ENCODE results near the gene ZFP57.

The ZFP57 gene

DNA sequence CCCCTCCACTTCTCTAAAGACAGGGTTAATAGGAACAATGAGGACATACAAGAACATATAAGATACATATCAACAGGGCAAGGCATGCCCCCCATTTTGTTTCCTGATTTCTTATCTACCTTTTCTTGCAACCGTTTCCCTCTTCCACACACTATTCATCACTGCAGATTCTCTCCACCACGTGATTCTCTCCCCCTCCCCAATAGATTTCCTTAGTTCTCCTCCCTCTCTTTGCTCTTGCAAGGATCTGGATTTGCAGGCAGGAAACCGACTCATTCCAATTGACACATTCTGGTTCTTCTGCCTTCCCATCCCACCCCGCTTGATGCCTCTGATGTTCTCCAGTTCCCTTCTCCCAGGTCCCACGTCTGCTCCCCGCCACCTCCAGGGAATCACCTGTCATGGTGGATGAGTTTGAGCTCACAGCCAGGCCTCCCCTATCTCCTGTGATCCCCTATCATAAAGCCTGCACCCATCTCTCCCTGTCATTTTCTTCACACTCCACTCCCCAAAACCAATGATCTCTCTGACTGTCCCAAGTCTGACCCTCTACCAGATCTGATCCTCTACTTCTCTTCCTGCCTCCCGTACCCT is 55.5 kb downstream of the ZFP57 start:
- DNase-seq = no peak

DNA sequence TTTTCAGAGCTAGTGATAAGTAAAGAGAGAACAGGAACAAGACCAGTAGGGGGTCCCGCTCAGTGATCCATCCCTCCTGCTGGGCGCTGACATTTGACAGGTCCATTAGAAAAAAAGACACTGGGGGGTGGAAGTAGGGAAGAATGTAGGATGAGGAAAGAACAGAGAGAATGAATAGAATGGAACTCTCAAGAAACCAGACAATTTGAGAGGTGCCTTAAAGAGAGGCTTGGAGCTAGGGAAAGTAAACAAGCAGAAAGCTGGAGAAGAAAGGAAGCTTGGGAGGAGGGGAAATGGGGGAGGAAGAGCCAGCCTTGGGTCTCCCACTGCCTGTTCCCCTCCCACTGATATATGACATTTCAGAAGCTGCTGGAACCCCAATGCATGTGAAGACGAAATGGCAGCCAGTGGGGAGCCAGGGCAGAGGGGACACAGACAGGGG is 56.4 kb downstream of the ZFP57 start:
- peak; percentile 44 for DNase-seq

Data from fibroblast of skin of scalp (primary cell).